HG02981 (cell line): ENCODE results near the gene TIGD3.

Source experiments
- ATAC-seq: cut with Tn5 transposase; IDR thresholded peaks from one replicate; pipeline ENCODE4 v1.9.1; 2021; ENCODE audit warnings: mild to moderate bottlenecking, moderate library complexity; ENCODE audit not compliant: unreplicated experiment

Gene TIGD3

GRCh38 chr11:65389294-65389980, 34.9 kb downstream of the TIGD3 start:
- no peak for ATAC-seq

- ATAC-seq: no peak
Observed at GRCh38 chr11:65390099-65390941, 35.8 kb downstream of the TIGD3 start.

- no peak for ATAC-seq
Observed at GRCh38 chr11:65390996-65391395, 36.4 kb downstream of the TIGD3 start.

- ATAC-seq: no peak
Observed at GRCh38 chr11:65392186-65392829, 37.8 kb downstream of the TIGD3 start.

- no peak for ATAC-seq
Observed at GRCh38 chr11:65392899-65393298, 38.3 kb downstream of the TIGD3 start.

- no peak for ATAC-seq
Observed at GRCh38 chr11:65393513-65394079, 39.0 kb downstream of the TIGD3 start.

- ATAC-seq: no peak
Observed at GRCh38 chr11:65394125-65394536, 39.6 kb downstream of the TIGD3 start.

- ATAC-seq: no peak
Observed at GRCh38 chr11:65395961-65396530, 41.5 kb downstream of the TIGD3 start.

GRCh38 chr11:65396769-65397745, 42.5 kb downstream of the TIGD3 start:
- ATAC-seq: no peak

- ATAC-seq: no peak
Observed at GRCh38 chr11:65398362-65398910, 43.9 kb downstream of the TIGD3 start.

GRCh38 chr11:65399249-65399648, 44.7 kb downstream of the TIGD3 start:
- no peak for ATAC-seq

GRCh38 chr11:65399845-65400244, 45.3 kb downstream of the TIGD3 start:
- no peak for ATAC-seq

GRCh38 chr11:65400307-65401072, 45.9 kb downstream of the TIGD3 start:
- ATAC-seq: no peak

GRCh38 chr11:65401073-65401802, 46.7 kb downstream of the TIGD3 start:
- no peak for ATAC-seq

GRCh38 chr11:65401803-65402248, 47.3 kb downstream of the TIGD3 start:
- no peak for ATAC-seq

GRCh38 chr11:65402790-65403189, 48.2 kb downstream of the TIGD3 start:
- no peak for ATAC-seq

- ATAC-seq: no peak
Observed at GRCh38 chr11:65403607-65404121, 49.1 kb downstream of the TIGD3 start.

GRCh38 chr11:65404210-65404609, 49.7 kb downstream of the TIGD3 start:
- no peak for ATAC-seq
